GM04503 (cell line): ENCODE data around the gene SMO.

Source experiments
- DNase-seq: peaks from one replicate; pipeline ENCODE4 v3.0.0-alpha.2; 2012; ENCODE audit warnings: low read depth

SMO gene

DNA sequence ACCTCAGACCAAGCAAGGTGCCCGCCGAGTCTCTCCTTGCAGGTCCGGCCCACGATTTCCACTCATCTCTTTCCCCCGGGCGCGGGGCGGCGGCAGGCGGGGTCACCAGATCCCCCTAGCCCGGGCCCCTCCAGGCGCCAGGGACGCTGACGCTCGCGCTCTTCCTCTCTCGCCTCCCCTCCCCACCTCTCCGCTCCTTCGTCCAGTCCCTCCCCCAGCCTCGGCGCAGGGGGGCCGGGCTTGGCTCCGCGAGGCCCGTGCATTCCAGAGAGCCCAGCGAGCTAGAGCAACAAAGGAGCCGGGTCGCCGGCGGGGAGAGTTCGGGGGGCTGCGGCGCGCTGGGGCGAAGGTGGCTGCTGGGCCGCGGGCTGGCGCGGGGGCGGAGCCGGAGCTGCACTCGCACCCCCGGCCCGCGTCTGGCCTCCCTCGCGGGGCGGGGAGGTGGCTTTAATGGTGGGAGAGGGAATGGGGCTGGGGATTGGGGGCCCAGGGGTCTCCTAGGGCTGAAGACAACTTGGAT is at the start of gene SMO:
Gene SMO, plus strand, starts transcription at position 262 of the 520 bp plus-strand sequence. CDS start 519 bp downstream, outside the sequence.
- DNase-seq, result no peak

DNA sequence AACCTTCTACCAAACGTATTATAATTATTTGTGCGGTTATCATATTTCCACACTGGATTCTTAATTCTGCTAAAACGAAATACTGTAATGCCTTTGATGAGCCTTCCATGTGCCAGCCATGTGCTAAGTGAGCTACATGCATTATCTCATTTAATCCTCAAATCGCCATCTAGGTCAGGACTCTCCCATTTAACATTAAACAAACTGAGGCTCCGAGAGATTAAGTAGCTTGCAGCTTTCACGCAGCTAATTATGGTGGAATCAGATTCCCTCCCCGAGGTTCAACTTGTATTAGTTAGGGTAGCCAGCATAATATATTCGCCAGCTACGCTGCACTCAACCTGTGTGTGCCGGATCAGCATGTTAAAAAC is 44.7 kb upstream of the SMO start:
- DNase-seq, result no peak

DNA sequence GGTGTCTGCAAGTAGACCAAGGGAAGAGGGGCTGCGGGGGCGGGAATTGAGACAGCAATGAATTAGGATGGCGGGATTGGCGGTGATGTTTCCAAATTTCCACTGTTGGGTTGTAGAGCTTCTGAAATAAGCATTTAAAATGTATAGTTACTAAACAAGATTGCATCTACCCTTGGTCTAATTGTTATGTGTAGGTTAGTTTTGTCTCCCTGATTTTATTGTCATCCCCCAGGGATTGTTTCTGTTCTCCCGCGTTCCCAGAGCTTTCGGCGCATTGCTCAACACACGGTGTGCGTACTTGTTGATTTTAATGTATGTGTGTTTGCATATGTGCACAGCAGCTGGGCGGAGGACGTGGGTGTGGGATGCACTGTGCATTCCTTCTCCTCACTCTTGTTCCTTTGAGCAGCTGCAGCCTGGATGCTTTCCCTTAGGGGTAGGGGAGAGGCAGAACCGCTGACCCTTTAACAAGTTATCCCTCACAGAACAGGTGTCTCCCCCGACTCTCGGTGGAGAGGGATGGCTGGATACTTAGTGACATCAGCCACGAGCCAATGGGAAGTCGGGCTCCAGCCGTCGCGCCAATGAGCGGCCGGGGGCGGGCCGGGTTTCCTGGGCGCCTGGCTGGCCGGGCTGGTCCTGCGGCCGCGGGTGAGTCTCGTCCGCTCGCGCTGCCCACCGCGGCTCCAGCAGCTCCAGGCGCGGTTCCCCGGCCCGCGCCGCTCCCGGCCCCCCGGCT is 44.2 kb upstream of the SMO start, which contains the start of gene TSPAN33:
Gene TSPAN33, plus strand, starts transcription at position 613 of the 739 bp plus-strand sequence. CDS start 274 bp downstream, outside the sequence.
- DNase-seq, result peak; percentile 3

DNA sequence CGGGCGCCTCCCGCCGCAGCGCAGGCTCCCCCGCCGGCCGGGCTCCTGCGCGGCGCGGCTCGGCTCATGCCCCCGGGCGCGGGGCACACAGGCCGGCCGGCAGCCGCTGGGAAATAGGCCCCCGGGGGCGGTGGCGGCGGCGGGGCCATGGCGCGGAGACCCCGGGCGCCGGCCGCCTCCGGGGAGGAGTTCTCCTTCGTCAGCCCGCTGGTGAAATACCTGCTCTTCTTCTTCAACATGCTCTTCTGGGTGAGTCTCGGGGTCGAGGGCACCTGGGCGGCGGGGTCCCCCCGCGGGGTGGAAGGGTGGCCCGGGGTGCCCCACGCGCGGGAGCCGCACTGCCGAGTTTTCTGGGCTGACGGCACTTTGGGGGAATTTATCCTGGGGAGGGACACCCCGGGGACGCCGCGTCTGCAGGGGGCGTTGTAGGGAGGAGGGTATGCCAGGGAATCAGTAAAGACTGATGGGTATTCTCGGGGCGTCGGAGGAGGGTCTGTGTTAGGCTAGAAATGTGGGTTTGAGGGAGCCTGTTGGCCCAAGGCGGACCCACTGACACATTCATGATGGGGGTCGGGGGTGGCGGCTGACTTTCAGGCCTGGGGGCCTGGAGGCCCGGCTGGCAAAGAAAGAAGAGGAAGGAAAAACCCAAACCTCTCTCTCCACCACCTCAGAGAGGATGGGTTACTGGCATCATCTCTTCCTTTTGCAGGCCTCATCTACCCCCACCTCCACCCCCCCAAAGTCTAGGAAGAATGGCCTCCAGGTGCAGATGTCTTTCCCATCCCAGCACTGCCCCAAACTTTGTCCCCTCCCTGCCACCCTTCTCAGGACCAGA is 43.4 kb upstream of the SMO start:
- DNase-seq, result no peak

DNA sequence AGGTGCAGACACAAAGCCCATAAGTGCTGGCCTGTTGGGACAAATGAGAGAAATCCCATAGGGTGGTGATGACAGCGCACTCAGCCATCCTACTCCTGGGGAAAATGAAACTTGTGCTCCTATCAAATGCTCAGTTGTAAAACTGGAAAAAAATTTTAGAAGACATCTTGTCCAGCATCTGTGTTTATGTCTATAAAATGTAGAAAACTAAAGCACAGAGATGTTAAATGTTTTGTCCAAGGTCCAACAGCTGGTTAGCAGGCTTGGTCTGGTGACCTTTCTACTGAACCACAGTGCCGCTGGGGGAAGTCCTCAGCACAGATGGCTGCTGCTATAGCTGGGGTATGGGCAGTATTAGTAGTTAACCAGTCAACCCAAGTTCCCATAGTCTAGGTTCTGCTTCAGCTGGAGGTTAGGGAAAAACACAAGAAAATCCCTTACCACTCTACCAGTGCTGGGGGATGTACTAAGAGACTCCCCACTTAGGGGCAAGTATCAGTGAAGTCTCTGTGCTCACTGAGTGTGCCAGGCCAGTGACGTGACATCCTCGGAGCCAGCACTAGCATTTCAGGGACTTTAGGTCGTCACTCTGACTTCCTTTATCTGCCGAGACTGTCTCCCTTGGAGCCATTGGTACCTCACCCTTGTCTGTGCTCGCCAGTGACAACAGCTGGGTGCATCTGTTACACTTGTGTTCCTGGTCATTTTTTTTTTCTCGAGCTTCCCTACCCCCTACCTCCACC is 42.0 kb upstream of the SMO start:
- DNase-seq, result no peak

DNA sequence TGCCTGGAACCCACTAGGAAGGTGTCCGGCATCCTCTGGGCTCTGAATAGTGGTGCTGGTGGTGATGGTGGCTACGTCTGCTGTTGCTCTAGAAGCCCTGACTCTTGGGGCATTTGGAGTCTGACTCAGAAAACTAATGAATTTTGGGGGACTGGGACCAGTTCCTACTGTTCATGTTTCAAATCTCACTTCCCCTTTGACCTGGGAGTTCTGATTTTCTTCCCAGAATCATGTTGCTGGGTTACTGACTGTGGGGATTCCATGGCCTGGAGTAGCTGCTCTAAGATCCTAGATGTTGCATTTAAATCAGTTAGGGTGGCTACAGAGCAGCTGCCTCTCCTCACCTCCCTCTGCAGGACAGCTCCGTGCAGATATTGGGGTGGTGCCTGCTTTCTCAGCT is 40.7 kb upstream of the SMO start:
- DNase-seq, result no peak

DNA sequence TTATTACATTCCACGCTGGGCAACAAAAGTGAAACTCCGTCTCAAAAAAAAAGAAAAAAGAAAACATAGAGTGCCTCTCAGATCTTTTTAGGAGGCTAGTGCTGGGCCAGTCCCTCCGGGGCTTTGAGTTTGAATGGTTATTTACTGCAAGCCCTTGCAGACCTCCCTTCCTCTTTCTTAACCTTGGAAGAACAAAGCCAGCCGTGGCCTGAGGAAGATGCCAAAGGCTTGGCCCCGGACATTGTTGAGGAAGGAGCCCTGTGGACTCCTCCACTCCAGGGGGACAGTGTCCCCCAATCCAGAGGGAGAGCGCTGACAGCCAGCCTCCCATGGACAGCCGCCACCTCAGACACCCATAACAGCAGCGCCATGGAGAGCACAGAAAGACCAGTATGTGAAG is 38.9 kb upstream of the SMO start:
- DNase-seq, result no peak

DNA sequence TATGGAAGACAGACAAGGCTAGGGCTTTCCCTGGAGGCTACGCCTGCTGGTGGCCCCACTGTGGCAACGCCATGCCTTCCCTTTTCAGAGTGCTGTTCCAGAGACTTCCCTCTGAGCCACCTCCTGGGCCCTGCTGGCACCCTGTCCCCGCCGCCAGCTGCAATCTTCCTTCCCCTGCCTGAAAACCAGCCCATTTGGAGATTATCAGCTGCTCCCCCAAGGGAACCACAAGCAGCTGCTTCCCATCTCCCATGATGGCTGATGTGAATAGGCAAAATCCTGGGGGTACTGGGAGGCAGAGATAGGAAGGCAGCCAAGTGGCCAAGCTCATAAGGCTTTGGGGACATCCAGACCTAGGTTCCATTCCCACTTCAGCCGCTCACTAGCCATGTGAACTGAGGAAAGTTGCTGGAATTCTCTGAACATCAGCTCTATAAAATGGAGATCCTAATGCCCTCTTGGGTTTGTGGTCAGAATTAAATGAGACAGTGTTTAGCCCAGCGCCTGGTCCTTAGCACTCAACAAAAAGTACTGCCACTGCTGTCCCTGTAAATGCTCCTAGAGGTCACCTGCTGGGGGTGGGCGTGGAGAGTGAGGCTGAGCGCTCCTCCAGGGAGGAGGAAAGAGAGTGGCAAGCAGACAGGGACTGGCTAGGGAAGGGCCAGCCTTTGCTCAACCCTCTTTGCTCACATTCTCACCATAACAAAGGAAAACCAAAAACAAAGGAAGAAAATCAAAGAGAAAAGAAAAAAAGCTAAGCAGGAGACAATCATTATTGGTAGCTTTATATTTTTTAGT is 38.0 kb upstream of the SMO start:
- DNase-seq, result no peak

DNA sequence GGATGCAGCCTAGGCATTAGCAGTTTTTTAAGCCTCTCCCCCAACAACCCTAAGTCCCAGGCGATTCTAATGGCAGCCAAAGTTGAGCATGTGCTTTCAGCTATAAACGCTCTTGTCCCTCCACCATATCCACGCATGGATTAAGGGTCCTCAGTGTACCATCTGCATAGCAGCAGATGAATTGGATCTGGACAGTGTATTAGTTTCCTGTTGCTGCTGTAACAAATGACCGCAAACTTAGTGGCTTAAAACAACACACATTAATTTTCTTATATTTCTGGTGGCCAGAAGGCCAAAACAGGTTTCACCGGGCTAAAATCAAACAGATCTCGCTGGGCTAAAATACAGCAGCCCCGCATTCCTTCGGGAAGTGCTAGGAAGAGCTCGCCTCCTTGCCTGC is 30.8 kb upstream of the SMO start:
- no peak for DNase-seq

DNA sequence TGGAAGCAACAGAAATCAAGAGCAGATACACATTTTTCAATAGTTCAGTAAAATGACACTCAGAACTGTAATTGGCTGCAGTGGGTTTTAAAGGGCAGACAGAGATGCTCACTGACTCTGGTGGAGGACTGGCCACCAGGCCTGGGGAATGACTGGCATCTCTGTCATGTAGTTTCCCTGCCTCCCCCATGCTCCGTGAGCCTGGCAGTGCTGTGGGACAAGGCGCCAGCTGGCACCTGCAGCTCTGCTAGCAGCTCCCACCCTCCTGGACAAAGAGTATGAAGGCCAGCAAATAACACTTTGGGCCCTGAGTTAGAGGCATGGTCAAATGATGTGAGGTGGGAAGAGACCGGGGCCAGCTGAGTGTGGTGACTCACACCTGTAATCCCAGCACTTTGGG is 28.9 kb upstream of the SMO start:
- no peak for DNase-seq

DNA sequence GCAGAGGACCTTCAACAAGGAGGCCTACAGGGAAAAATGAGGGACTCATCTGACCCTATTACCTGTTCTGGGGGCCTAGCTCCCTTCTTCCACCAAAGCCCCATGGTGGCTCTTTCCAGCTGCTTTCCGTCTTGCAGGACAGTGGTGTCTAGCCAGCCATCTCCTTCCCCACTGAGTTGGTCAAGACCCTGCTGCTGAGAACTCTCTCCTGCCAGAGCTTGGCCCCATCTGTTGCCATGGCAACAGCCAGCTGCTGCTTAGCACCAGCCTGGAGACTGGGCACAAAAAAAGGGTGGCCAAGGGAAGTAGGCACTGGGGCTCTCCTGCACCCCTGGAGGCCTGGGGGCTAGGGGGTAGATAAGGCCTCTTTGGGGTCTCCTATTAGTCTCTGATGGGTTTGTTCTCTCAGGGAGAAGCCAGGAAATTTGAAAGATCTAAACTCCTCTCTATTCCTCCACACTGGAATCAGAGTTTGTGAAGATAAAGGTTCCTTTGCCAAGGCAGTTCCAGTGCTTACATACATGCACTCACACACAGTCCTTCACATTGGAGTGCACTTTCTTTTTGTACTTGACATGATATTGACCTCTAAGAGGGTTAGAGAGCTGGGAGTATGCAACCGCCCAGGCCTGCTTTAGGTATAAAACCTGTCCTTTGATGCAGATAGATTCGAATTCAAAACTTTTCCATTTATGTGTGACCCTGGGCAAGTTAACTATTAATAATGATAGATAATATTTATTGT is 28.1 kb upstream of the SMO start:
- no peak for DNase-seq

DNA sequence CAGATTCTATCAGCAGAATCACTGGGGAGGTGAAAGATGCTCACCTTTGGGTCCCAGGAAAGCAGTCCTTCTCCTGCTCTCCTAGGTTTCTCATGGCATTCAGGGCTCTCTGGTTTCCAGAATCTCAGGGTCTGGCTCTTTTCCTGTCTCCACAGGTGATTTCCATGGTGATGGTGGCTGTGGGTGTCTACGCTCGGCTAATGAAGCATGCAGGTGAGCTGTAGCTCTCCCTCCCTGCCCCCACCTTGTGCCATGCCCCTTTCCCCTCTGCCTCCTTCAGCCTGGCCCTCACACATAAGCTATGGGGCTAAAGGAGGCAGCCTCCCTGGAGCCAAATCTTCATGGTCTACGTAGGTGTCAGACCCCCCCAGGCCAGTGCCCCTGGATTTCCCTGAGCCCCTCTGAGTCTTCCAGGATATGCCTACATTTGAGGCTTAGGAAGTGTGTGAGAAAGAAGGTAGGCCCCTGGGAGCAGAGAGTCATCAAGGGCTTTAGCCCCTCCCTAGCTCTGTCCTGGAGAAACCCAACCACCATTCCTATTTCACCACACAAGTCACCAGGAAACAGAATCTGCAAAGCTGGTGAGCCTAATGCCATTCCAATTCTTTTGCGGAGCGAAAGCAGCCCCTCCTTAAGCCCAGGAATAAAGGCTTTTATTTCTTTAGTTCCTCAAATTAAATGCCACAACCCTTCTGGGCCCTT is 26.8 kb upstream of the SMO start:
- DNase-seq, result no peak

DNA sequence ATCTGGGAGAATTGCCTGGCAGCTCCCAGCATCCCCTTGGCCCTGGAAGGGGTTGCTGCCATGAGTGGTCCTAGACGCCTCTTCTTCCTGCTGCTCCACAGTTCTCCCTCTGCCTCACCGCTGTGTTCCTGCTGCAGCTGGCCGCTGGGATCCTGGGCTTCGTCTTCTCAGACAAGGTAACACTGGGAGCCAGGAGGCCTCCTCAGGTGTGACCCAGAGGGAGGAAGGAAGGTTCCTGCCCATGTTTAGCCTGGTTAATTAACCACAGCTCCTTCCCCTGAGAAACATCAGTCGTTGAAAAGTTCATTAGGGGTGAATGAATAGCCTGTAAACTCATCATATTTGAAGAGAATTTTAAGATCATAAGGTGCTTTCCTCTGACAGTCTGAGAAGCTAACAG is 25.7 kb upstream of the SMO start:
- DNase-seq, result no peak

DNA sequence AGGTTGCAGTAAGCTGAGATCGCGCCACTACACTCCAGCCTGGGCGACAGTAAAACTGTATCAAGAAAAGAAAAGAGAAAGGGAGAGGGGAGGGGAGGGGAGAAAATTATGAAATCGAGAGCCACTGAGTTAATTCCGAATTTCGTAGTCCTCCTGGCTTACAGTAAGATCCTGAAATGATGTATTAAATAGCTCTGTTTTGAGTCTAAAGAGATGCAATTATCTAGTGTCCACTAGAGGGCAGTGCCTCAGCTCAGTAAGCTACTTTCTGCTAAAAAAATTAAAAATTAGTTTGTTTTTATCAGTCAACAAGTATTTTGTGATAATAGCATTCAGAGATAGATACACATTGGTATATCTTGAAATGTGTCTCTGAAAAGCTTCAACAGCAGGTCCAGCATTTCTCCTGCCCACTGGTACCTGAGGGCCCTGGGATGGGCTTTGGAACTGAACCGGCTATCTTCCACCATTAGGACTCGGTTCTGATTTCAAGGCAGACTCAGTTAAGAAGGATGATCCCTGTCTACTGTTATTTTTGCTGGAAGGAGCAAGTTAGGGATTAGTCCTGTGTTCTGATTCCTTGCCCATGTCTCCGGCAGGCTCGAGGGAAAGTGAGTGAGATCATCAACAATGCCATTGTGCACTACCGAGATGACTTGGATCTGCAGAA is 24.4 kb upstream of the SMO start:
- no peak for DNase-seq

DNA sequence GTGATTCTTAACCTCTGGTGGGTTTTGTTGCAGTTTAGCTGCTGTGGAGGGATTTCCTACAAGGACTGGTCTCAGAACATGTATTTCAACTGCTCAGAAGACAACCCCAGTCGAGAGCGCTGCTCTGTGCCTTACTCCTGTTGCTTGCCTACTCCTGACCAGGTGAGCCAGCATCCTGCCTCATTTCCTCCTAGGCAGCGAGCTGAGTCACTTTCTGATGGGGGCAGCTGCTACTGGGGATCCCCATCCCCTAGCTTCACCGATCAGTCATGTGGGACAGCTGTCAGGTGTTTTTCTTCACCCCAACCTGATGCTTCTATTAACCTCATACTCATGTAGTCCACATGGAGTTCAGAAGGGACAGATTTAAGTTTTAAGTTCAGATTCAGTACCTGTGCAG is 21.7 kb upstream of the SMO start:
- DNase-seq, result no peak

DNA sequence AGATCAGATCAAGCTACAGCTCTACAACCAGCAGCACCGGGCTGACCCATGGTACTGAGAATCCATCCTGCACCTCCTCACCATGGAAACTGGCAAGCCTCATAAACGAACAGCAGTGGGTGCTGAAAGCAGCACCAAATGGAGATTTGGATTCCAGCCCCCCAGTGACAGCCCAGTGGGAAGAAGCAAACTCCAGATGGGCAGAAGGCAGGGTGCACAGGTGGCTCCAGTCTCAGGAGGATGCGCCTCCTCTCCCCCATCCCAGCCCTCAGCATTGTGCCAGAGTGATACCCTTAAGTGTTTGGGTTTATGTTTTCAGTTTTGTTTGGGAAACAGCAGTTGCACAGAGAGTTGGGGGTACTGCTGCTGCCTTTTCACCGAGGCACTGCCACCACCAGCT is 20.6 kb upstream of the SMO start:
- no peak for DNase-seq

DNA sequence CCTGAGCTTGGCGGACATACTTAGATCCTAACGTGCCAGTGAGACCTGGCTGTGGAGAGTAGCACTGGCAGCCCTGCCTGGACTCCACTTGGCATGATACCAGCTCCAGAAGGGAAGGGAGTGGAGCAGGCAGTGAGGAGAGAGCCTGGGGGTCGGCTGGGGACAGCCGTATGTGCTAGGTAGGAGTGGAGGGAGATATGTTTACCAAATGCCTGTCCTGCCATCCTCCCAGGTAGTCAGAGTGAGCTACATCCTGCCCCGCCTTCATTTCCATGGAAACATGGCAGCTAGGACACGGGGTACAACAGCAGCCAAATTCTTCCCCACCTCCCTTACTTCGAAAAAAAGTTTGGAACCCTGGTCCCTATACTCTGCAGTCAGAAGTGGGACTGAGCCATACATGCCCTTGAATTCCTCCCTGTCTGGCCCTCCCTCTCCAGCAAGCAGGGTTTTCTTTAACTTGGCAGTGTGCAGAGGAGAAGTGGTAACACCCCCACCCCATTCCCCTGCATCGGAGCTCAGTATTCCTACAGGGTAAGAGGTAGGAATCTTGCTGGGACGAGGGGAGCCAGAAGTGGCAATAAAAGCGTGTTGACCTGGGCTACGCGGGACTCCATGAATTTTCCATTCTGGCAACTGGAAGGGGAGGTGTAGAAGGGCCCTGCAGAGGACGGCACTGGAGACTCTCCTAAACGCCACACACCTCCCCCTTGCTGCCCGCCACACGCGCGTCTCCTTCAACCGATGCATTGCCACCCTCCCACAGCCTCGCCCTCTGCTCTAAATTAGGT is 20.0 kb upstream of the SMO start:
- no peak for DNase-seq

DNA sequence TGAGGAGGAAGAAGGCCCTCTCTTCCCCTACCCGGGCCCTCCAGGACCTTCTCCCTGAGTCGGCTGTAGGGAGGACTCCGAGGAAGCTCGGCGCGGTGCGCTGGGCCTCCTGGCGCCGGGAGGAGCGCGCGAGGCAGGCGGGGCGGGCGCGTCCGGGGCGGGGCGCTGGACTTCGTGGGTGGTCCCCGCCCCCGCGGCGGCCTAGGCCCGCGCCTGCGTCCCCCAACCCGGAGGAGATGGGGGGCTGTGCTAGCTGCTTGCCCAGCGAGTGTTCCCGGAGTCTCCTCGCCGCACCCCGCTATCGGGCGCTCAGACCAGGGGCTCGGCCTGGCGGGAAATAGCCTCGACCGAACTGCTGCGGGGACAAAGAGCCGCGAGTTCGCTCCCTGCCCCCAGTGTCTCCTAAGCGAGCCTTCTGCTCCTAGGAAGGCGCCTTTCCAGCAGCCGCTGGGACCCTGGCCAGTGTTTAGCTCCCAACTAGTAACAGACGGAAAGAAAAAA is 19.2 kb upstream of the SMO start:
- no peak for DNase-seq
